Colon (tissue), 2 donors: ENCODE measurements around the gene RNF111.

Experiments
- FAIRE-seq: peaks from 2 replicates; lab custom pipeline; 2012; peaks lifted over from hg19 to GRCh38; lab: Jason Lieb, UNC
- donor health status: control.
- donor health status: control.

The RNF111 gene

GRCh38 chr15:58987491-58988005, at the start of gene RNF111:
TSS of gene RNF111 (plus strand) at chr15:58987663. CDS start at chr15:59030823, 43,160 bp downstream.
- FAIRE-seq, result peak; percentile 24

DNA sequence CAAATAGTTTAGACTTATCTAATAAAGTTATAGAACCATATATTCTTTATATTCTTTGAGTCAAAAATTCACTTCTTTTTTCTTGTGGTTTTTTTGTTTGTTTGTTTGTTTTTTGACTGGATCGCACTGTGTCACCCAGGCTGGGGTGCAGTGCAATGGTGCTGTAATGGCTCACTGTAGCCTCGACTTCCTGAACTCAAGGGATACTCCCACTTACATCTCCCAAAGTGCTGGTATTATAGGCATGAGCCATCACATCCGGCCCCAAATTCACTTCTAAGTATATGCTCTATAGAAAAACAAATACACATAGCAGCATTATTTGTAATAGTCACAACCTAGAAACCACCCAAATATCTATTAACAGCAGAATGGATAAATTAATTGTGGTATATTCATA, 40.3 kb upstream of the RNF111 start:
- no peak for FAIRE-seq

DNA sequence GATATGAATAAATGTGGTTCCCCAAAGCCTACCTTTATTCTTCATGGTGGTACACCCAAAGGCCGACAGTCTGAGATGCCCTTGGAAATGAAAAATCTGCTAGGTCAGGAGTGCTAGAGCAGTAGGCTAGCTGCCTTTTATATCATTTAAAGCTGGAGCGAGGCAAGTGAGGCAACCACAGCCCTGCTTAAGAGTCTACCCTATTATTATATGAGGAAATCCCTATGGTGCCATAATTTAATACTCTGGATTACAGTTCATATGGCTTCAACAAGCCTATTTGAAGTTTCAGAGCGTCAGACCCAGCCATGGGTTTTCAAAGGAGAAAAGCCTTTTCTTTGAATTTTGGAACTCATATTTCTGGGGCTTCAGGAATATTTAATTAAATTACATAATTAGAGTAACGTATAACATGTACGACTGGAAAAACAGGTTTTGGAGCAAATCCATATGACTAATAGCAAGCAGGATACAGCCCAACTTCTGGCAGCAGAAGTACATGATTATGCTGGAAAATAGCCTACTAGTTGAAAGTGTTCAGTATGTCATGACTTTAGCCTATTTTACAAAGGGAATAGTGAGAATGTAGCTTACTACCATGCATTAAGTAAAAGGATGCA, 36.0 kb upstream of the RNF111 start:
- no peak for FAIRE-seq

GRCh38 chr15:58952751-58953150, 34.7 kb upstream of the RNF111 start:
- FAIRE-seq, result no peak

DNA sequence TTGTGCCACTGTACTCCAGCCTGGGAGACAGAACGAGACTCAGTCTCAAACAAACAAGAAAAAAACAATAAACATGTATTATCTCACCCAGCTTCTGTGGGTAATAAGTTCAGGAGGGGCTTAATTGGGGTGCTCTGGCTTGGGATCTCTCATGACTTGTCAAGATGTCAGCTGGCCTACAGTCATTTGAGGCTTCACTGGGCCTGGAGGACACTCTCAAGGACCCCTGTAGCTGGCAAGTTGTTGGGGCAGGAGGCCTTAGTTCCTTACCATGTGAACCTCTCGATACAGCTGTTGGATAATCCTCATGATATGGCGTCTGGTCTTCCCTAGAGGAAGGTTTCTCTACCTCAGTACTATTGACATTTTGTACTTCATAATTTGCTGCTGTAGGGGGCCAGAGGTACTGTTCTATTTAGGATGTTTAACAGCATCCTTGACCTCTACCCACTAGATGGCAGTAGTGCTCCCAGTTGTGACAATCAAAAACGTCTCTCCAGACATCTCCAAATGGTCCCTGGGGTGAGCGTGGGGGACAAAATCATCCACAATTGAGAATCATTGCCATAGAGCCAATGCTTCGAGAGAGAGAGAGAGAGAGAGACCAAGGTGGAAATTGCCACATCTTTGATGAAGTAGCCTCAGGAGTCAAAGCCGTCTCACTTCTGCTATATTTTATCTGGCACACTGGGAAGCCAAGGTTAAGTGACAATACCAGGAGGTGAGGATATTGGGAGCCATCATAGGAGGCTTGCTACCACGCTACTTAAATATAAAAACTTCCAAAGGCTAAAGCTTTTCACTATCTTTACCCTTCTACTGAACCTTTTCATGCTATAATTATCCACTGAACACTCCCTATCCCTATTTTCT, 30.1 kb upstream of the RNF111 start:
- no peak for FAIRE-seq

DNA sequence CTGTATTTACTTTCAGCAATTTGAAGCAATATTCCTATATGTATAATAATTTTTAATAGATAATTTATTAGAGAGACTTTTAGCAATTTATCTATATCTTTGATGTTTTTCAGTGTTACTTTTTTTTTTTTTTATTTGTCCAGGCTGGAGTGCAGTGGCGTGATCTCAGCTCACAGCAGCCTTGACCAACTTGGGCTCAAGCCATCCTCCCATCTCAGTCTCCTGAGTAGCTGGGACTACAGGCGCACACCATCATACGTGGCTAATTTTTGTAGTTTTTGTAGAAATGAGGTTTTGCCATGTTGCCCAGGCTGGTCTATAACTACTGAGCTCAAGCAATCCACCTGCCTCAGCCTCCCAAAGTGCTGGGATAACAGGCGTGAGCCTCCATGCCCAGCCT, 28.7 kb upstream of the RNF111 start:
- FAIRE-seq, result no peak

DNA sequence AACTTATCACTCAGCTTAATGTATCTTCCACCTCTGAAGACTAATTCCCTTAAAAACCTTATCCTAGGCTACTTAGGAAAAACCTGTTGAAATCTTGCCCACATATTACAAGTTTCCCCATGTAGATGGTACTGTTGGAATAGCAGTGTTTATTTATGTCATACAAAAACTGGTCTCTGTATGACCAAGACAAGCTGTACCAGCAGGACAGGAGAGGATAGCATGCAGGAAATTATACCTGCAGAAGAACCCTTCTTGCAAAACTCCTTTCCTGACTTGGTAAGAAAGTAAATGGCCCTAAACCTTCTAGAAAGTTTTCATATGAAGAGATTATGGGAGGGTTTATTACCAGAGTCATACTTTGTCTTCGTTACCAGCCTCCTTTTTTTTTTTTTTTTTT, 25.3 kb upstream of the RNF111 start:
- FAIRE-seq, result no peak

- FAIRE-seq, result no peak
These were observed 24.5 kb upstream of the RNF111 start for GRCh38 chr15:58962662-58963565.

- no peak for FAIRE-seq
These were observed 20.8 kb upstream of the RNF111 start for GRCh38 chr15:58966698-58967097.

- FAIRE-seq, result no peak
These were observed 20.0 kb upstream of the RNF111 start for GRCh38 chr15:58967479-58967878.

DNA sequence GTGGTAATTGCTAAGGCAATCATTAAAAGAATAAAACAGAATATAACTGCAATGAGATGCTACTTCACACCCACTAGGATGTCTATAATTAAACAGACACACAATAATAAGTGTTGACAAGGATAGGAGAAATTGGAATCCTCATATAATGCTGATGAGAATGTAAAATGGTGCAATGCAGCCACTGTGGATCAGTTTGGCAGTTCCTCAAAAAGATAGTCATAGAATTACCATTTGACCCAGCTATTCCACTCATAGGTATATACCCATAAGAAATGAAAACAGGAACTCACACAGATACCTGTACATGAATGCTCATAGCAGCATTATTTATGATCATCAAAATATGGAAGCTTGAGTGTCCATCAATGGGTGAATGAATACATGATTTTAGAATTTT, 9.6 kb upstream of the RNF111 start:
- FAIRE-seq, result no peak

GRCh38 chr15:58980351-58980939, 7.0 kb upstream of the RNF111 start:
- peak; percentile 84 for FAIRE-seq

DNA sequence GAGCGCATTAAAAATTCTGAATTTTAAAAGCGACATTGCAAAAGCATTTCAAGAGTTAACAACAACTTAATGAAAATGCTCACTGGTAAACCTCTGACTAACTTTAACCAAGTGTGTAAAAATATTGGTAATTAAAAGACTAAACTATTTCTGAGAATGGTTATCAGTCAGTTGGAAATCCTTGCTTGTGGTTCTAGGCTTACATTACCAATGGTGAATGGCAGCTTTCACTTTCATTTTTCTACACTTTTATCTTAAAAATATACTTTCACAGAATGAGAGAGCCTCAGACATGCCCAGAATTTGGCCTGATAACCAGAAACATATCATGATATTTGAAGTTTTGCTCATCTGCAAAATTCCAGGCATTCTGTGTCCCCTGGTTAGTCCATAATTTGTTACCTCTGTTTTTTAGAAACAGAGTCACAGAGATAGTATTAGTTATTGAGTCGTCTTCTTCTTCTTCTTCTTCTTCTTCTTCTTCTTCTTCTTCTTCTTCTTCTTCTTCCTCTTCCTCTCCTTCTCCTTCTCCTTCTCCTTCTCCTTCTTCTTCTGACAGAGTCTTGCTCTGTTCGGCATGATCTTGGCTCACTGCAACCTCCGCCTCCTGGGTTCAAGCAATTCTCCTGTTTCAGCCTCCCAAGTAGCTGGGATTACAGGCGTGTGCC, 5.5 kb upstream of the RNF111 start:
- no peak for FAIRE-seq

- FAIRE-seq, result no peak
These were observed 4.2 kb upstream of the RNF111 start for GRCh38 chr15:58983261-58983660.

DNA sequence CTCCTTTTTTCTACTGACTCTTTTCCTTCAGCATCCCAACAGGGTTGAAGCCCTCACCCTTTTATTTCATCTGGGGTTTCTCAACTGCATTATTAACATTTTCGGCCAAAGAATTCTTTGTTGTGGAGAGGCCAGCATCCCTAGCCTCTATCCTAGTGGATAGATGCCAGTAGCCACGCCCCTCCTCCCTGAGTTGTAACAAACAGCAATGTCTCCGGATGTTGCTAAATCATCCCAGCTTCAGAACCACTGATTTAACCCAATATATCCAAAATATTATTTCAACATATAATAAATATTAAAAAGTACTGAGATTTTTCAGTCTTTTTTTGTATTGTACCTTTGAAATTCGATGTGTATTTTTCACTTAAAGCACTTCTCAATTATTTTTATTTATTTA, 2.0 kb upstream of the RNF111 start:
- no peak for FAIRE-seq

DNA sequence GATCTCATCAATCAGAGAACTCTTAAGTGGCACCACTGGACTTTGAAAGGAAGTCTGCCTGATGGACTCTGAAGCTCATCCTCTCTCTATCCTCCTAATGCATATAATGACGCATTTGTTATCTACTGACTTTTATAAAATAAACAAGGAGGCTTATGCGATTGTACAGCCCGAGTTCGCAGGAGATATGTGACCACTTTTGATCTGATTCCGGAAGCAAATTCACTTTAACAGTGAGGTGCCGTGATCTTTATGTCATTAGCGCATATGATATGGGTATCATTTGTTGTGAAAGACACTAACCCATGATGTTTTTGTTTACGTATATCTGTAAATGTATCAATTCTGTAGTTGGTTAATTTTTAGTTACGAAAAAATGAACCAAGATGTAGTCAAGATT, 427 bp upstream of the RNF111 start:
- no peak for FAIRE-seq

- no peak for FAIRE-seq
These were observed 733 bp downstream of the RNF111 start for GRCh38 chr15:58988006-58988785.

DNA sequence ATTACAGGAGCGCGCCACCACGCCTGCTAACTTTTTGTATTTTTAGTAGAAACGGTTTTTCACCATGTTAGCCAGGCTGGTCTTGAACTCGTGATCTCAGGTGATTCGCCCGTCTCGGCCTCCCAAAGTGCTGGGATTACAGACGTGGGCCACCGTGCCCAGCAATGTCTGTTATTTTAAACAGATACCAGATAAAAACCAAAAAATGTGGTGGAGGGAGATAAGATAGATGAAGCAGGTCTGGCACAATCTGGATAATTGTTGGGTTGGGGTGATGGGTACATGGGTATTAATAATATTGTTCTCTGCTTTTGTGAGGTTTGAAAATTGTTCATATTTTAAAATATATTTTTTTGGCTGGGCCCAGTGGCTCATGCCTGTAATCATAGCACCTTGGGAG, 4.7 kb downstream of the RNF111 start:
- FAIRE-seq, result no peak

DNA sequence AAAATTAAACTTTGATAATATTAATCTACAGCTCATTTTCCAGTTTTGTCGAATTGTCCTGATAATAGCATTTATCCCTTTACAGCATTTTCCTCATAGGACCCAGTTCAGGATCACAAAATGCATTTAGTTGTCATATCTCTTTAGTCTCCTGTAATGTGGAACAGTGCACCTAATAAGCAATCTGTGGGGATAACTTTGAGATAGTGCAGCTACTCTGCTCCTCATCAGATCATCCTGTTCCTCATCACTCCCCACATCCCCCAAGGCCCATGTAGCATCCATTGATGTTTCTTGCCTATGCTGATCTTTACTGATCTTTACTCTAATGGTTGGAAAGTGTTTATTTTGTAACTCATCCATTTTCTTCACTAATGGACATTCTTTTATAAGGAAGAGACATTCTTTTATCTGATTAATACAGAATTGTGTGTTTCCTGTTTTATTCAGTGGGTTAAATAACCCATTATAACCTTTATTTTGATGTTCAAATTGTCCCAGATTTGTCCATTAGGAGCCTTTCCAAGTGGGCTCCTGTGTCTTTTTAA, 7.5 kb downstream of the RNF111 start:
- FAIRE-seq, result no peak

GRCh38 chr15:58999694-59000093, 12.2 kb downstream of the RNF111 start:
- no peak for FAIRE-seq
